Peyer's patch (tissue), 4 donors: ENCODE data around the gene SDC4.

Experiments
- POLR2A ChIP-seq, 2 donors: fragments of 450-650 bp; IDR thresholded peaks; one replicate each; pipeline ENCODE4 v1.5.1; 2017; ENCODE audit warnings: antibody characterized with exemption in 2 of 2, mild to moderate bottlenecking in 2 of 2, moderate library complexity in 2 of 2
- TF ChIP-seq, protein P1 (sequence below), 6 experiments: fragments of 450-650 bp in 4 of 6; fragments of 200-600 bp in 2 of 6; sonication (generic) in 1 of 6; IDR thresholded peaks; one replicate each; pipeline ENCODE4 v1.5.1; 2017 to 2019; ENCODE audit warnings: antibody characterized with exemption in 6 of 6, mild to moderate bottlenecking in 3 of 6, moderate library complexity in 1 of 6

DNA sequence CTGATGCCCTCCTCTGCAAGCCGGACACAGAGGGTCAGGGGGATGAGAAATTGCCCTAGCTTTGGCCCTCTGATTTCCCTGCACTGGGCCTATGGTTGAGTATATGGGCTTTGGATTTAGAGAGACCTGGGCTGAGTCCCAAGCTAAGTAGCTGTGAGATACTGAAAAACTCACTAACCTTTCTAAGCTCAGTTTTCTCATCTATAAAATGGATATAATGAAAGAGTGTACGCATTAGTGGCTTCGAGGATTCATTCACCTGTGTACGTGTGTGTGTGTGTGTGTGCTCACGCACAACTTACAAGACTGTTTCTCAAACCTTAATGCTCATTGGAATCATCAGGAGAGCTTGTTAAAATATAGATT is 54.2 kb downstream of the SDC4 start:
- TF ChIP-seq, protein P1, sequence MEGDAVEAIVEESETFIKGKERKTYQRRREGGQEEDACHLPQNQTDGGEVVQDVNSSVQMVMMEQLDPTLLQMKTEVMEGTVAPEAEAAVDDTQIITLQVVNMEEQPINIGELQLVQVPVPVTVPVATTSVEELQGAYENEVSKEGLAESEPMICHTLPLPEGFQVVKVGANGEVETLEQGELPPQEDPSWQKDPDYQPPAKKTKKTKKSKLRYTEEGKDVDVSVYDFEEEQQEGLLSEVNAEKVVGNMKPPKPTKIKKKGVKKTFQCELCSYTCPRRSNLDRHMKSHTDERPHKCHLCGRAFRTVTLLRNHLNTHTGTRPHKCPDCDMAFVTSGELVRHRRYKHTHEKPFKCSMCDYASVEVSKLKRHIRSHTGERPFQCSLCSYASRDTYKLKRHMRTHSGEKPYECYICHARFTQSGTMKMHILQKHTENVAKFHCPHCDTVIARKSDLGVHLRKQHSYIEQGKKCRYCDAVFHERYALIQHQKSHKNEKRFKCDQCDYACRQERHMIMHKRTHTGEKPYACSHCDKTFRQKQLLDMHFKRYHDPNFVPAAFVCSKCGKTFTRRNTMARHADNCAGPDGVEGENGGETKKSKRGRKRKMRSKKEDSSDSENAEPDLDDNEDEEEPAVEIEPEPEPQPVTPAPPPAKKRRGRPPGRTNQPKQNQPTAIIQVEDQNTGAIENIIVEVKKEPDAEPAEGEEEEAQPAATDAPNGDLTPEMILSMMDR (IDR thresholded peaks at IDR 0.05): no peak
- no peak for TF ChIP-seq POLR2A (IDR thresholded peaks at IDR 0.05)
